Measurements from ENCODE around the gene SEMA3D.

- no peak for TF ChIP-seq POLR2A (IDR thresholded peaks at IDR 0.05)
- TF ChIP-seq, protein P1, sequence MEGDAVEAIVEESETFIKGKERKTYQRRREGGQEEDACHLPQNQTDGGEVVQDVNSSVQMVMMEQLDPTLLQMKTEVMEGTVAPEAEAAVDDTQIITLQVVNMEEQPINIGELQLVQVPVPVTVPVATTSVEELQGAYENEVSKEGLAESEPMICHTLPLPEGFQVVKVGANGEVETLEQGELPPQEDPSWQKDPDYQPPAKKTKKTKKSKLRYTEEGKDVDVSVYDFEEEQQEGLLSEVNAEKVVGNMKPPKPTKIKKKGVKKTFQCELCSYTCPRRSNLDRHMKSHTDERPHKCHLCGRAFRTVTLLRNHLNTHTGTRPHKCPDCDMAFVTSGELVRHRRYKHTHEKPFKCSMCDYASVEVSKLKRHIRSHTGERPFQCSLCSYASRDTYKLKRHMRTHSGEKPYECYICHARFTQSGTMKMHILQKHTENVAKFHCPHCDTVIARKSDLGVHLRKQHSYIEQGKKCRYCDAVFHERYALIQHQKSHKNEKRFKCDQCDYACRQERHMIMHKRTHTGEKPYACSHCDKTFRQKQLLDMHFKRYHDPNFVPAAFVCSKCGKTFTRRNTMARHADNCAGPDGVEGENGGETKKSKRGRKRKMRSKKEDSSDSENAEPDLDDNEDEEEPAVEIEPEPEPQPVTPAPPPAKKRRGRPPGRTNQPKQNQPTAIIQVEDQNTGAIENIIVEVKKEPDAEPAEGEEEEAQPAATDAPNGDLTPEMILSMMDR (IDR thresholded peaks at IDR 0.05): no peak
Measured at GRCh38 chr7:85016286-85016685, 170.6 kb downstream of the SEMA3D start.
